ENCODE data around the gene MTG1.
"Not testable (repeated sequence)": the region's sequence is repeated elsewhere in the genome, so short reads cannot be mapped to it uniquely, and the experiment has no call there.

Gene MTG1

DNA sequence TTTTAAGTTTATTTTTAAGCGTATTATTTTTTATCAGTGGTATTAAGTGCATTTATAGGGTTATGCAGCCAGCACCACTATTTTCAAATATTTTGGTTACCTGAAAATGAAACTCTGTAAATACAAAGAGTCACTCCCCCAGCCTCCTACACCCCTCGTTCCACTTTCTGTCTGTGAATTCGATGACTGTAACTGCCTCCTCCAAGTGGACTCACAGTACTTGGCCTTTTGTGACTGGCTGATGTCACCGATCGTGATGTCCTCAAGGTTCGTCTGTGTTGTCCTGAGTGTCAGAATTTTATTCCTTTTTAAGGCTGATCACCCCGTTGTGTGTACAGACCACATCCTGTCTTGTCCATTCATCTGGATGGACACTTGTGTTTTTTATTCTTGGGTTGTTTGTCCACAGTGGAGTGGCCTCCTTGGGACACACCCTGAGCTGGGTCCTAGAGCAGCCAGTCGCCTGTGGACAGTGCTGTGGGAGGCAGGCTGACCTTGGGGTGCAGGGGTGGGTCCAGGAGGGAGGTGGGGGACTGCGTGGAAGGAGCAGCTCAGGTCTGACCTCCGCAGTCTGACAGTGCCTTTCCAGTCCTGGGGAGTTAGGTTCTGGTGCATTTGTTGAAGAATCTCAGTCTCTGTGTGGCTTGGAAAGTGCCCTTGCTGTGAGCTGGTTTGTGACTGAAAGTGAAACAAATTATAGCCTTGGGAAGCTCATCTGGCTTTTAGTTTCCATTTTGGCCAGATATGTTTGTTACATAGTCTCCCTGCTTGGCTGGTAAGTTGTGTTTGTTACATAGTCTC lies 6.9 kb downstream of the MTG1 start:
- DNase-seq (ENCODE audit: low spot score), result no peak

DNA sequence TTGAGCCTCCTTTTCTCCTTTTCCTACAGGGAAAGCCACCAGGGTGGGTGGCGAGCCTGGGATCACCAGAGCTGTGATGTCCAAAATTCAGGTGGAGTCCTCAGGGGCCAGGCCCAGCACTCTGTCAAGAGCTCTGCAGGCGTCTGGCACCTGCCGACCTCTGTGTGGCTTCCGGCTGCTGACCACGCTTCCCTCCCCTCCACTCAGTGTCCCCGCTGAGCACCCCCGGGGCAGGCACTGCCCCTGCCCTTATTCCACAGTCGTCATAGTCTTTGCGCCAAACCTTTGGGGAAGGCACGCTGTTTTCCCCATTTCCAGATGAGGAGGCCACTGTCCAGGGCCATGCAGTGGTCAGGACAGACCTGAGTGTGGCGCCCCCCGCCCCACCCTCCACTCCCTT lies 7.5 kb downstream of the MTG1 start:
- no peak for DNase-seq (ENCODE audit: low spot score)

DNA sequence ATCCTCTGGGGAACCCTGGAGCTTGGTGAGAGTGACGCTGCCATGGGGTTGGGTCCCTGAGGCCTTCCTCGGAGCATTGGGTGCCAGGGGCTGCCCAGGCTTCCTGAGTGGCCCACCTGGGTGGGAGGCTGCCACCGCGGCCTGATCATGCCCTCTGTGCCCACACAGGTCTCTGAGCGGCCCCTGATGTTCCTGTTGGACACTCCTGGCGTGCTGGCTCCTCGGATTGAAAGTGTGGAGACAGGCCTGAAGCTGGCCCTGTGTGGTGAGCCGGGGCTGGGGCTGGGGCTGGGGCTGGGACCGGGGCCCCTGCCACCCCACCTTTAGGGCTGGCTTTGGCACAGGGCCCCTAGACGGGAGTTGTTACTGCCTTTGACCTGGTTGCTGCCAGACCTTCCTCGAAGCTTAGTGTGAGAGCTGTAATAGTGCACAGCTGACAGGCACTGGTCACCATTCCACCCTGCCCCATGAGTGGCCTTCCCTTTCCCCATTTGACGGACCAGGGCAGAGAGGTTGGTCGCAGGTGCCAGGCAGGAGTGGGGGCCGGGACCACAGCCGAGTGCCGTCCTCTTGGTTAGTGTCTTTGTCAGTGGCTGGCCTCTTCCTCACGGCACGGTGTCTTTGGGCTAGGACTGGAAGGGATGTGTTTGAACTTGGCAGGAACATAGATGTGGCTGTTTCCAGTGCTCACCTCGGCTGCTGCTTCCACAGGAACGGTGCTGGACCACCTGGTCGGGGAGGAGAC lies 8.2 kb downstream of the MTG1 start:
- DNase-seq (ENCODE audit: low spot score), result no peak

DNA sequence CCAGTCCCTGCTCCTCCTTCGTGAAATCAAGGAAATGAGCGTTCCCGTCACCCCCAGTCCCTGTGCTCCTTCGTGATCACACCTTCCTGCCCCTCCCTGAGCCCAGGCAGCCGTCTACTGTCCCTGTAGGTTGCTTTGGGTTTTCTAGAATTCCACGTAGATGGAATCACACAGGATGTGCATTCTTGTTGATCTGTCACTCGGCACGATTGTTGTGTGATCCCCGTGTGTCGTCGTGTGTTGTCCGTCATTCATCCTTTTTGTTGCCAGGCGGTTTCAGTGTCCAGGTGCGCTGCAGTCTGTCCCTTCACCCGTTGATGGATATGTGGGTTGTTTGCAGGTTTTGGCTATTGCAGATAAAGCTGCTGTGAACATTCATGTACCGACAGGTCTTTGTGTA lies 9.4 kb downstream of the MTG1 start:
- no peak for DNase-seq (ENCODE audit: low spot score)

DNA sequence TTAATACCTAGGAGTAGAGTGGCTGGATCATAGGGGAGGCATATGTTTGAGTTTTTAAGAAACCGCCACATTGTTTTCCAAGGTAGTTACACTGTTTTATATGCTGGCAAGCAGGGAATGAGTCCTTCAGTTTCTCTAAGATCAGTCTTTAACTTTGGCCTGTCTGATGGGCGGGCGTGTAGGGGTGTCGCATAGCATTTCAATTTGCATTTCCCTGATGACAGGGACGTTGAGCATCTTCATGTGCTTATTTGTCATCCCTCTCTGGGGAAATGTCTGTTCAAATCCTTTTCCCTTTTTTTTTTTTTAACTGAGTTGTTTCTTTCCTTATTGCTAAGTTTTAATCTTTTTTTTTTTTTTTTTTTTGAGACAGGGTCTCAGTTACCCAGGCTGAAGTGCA lies 9.8 kb downstream of the MTG1 start:
- no peak for DNase-seq (ENCODE audit: low spot score)

DNA sequence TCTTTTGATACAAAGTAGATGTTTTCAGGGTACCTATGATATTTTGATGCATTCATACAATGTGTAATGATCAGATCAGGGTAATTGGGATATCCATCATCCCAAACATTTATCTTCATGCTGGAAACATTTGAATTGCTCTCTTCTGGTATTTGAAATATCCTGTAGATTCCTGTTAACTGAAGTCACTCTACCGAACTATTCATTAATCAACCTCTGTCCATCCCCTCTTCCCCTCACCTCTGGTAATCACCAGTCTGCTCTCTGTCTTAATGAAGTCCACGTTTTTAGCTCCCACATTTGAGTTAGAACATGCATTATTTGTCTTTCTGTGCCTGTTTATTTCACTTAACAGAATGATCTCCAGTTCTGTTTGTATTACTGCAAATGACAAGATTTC lies 11.3 kb downstream of the MTG1 start:
- no peak for DNase-seq (ENCODE audit: low spot score)

DNA sequence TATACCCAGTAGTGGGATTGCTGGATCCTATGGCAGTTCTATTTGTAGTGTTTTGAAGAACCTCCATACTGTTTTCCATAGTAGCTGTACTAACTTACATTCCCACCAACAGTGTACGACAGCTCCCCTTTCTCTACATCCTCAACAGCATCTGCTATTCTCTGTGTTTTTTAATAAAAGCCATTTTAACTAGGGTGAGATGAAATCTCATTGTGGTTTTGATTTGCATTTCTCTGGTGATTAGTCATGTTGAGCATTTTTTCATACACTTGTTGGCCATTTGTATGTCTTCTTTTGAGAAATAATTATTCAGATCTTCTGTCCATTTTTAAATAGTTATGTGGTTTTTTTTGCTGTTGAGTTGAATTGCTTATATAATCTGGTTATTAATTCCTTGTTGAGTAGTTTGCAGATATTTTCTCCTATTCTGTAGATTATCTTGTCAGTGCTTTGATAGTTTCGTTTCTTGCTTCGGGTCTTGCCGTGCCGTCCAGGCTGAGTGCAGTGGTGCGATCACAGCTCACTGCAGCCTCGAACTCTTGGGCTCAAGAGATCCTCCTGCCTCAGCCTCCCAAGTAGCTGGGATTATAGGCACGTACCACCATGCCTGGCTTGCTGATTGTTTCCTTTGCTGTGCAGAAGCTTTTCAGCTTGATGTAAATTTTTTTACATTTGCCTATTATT lies 12.0 kb downstream of the MTG1 start:
- no peak for DNase-seq (ENCODE audit: low spot score)

DNA sequence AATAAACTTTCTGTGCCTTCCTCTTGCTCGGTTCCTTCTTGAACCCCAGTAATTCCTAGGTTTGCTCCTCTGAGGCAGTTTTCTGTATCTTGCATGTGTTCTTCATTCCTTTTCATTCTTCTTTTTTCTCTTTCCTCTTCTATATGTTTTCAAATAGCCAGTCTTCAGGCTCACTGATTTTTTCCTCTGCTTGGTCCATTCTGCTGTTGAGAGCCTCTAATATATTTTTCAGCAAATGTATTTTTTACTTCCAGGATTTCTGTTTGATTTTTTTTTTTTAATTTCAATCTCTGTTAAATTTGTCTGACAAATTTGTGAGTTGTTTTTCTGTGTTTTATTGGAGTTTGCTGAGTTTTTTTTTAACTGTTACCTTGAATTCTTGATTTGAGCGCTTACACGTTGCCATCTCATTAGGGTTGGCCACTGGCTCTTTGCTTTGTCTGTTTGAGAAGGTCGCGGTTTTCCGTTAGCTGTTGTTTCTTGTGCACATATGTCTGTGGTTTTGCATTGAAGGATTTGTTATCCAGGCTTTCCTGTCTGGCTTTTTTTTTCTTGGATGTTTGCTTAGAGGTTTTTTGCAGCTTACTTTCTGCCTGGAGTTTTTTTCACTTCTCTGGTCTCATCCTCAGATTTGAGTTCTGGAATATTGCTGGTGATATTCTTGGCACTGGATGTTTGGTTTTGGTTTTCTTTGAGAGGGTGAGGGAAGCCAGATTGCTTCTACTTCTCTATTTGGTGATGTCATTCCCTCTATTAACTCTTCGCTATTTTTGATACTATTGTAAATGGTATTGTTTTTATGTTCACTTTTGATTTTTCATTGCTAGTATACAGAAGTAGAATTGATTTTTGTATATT lies 17.8 kb downstream of the MTG1 start:
- DNase-seq (ENCODE audit: low spot score), result no peak

DNA sequence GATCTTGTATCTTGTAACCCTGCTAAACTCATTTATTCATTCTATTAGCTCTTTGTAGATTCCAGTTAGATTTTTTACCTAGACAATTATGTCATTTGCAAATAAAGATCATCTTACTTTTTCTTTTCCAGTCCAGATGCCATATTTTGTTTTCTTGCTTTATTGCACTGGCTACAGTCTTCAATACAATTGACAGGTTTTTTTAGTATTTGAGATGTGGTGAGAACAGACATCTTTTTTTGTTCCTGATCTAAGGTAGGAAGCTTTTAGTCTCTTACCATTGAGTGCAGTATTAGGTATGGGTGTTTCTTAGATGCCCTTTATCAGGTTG lies 18.4 kb downstream of the MTG1 start:
- no peak for DNase-seq (ENCODE audit: low spot score)

DNA sequence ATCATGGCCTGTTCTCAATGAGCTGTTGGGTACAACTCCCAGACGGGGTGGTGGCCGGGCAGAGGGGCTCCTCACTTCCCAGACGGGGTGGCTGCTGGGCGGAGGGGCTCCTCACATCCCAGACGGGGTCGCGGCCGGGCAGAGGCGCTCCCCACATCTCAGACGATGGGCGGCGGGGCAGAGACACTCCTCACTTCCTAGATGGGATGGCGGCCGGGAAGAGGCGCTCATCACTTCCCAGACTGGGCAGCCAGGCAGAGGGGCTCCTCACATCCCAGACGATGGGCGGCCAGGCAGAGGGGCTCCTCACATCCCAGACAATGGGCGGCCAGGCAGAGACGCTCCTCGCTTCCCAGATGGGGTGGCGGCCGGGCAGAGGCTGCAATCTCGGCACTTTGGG lies 20.4 kb downstream of the MTG1 start:
- not testable (repeated sequence) for DNase-seq (ENCODE audit: low spot score)

DNA sequence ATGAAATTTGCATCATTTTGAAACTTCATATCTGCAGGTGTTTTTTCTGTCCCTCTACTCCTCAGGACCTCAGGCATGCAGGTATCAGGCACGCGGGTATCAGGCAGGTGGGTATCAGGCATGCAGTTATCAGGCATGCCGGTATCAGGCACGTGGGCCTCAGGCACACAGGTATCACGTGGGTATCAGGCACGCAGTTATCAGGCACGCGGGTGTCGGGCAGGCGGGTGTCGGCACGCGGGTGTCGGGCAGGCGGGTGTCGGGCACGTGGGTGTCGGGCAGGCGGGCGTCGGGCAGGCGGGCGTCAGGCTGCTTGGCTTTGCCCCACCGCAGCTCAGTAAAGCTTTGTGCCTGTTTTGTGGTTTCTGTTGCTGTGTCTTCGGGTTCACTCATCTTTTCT lies 21.8 kb downstream of the MTG1 start:
- DNase-seq (ENCODE audit: low spot score), result no peak

DNA sequence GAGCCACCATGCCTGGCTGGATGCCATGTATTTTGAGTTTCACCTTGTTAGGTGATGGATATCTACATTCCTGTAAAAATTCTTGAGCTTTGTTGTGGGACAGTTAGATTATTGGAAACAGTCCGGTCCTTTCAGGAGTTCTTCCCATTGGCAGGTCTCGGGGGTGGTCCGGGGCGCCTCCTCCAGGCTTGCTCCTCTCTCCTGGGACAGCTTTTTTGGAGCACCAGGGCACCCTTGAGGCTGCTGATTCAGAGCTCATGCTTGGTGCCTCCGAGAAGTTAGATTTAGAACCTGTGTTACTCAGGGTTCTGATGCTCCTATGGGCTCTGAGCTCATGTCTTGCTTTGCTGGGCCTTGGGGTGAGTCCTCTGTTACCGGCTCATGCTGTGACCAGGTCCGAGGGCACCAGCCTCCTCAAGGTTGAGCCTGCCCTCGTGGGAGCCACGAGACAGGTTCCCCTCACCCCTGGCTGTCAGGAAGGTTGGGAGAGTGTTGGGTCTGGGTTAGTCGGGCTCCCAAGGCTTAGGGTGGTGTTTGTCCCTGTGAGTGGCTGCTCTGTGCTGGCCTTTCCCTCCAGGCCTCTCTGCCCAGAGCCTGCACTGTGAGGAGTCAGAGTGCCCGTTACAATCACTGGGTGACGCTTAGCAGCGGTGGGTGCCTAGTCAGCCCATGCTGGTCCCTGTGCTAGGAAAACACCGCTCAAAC lies 24.5 kb downstream of the MTG1 start:
- no peak for DNase-seq (ENCODE audit: low spot score)

DNA sequence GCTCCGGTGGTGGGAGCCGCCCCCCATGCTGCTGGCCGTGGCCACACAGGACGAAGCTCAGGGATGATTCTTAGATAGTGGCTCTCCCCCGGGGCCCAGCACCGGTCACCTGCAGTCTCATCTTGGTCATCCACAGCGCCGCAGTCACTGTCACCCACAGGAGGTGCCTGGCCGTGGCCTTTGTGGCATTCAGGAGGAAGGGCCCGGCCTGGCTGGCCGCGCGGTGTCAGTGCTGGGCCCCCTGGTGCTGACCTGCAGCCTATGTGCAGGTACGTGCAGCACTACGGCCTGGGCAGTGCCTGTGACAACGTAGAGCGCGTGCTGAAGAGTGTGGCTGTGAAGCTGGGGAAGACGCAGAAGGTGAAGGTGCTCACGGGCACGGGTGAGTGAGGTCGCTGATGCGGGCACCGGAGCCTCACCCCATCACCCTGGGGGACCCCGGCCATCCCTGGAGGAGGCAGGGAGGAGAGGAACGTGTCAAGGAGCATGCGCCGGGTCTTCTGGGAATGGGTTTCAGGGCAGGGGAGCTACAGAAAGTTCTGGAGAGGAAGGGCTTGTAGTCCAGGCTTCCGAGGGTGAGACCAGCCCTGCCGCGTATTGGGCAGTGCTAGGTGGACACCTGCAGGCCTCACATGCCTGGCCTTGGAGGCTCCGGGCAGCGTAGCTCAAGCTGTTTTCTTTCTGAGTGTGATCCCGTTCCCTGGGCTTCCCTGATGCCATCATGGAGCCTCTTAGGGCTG lies 25.4 kb downstream of the MTG1 start:
- no peak for DNase-seq (ENCODE audit: low spot score)

DNA sequence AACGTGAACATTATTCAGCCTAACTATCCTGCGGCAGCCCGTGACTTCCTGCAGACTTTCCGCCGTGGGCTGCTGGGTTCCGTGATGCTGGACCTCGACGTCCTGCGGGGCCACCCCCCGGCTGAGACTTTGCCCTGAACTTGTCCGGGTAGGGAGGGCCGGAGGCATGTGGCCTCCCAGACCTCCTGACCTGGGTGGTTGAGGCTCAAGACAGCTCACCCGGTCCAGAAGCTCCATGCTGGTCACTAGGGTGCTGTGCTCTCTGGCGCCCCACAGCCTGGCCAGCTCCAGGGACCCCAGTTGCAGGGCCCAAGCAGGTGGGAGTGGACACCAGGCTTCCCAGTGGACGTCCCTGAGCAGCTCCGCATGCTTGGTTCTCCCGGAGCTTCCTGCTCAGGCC lies 26.1 kb downstream of the MTG1 start:
- DNase-seq (ENCODE audit: low spot score), result no peak

DNA sequence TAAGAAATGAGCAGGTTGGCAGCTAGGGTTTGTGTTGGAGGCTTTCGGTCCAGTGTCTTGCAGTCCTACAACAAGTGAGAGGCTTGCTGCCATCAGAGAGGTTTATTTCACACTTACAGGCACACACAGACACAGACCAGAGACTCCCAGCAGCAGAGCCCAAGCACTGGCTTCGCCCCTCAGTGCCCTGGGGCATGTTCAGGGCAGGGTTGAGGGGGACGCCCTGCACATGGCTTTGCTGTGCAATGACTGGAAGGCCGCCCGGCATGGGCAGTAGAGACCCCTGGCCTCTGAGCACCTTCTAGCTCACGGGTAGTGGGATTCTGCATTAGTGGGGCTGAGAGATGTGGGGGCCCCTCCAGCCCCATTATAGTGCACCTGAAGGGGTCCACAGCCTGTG lies 26.6 kb downstream of the MTG1 start:
- no peak for DNase-seq (ENCODE audit: low spot score)

DNA sequence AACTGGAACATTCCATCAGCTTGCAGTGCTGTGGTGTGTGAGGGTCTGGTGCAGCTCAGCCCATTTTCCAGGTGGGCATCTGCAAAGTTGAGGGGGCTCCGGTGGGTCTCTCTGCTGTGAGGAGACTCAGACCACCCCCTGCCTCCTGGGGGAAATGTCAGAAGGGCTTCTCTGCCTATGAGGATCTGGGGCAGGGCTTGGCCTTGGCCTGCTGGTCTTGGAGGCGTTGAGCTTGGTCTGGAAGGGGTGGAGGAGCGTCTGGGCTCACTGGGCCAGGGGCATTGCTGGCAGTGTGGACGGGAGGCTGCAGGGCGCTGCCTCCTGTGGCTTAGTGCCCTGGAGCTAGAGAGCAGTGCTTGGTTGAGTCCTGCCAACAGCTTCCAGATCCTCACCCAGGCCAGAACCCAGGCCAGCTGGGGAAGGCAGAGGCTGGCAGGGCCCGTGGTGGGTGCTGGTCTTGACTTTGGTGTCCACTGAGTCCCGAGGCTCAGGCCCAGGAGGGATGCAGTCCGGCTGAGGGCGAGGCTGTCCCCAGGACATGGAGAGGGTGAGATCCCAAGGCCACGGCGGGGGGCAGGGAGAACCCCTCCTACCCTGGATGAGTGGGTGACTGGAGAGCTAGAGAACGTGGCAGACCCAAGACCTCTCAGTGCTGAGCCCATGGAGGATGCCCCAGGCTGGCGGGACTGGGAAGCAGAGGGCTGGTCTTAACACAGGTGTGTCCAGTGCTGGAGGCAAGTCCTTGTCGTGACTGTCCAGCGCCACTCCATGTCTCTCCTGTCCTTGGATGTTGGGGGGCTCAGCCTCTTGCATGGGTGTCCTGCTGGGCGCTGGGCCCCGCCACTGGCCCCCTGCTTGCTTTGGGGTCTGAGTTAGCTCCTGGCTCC lies 27.6 kb downstream of the MTG1 start:
- DNase-seq (ENCODE audit: low spot score), result no peak

DNA sequence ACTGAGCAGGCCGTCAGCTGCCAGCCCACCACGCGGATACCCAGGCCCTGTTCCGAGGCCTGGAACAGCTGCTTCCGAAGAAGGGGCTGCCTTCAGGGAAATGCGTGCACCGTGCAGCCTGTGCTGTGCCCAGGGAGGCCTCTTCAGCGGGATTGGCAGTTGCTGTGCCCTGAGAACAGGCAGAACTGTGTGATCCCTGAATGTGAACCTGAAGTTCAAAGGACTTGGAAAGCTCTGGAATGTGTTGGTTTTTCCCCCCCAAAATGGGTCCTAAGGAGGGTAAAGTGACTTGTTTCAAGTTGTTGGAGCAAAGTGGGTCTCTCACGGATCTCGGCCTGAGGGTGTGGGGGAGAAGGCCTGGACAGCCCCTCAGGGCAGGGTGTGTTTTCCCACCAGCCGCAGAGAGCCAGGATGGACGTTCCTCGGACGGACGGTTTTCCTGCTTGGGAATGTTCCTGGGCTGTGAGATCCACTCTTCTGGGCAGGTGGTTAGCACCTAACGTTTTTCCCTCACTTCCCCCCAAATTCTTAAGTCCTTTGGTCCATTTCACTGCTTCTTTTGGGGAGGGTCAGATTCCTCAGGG lies 28.4 kb downstream of the MTG1 start:
- DNase-seq (ENCODE audit: low spot score), result no peak

DNA sequence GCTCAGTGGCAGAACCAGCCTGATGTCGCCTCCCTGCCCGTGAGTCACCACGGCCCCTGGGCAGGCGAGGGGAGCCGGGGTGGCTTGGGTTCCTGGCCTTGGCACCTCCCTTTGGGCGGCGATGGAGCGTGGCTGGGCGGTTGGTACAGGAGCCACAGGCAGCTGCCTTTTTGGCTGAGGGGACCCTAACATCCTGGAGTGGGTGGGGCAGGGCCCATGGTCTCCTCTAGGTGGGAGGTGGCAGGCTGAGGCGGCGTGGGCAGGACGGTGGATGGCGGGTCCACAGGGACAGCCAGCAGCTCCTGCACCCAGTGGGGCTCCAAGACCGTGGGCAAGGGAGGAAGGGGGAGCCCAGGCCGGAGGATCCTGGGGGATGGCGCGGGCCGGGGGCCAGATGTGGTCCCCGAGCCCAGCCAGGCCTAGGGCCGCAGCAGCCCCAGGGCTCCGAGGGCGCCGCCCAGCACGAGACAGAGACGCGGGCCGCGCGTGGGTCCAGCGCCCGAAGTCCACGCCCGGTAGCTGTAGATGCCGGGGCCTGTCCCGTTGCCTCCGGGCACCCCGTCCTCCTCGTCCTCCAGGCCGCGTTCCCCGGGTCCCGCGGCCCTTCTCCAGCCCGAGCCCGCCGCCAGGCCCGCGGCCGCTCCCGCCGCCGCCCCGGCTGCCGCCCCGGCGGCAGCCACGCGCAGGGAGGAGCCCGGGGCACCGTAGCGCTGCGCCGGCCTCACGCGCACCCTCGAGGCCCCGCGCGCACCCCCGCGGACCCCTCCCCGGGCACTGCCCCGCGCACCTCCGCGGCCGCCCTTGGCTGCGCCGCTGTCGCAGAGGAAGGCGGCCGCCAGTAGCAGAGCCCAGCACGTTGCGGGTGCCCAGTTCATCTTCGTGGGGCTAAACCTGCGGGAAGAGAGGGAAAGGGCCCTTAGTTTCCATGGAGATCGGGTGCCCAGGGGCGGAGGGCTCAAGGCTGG lies 29.1 kb downstream of the MTG1 start:
- no peak for DNase-seq (ENCODE audit: low spot score)
